8988T (cell line): ENCODE measurements around the gene SYT1.

Source experiments
- DNase-seq: peaks from one replicate; pipeline ENCODE4 v3.0.0; 2011

The SYT1 gene

GRCh38 chr12:79236920-79237319 is 372.3 kb downstream of the SYT1 start:
- no peak for DNase-seq

GRCh38 chr12:79238246-79238645 is 373.7 kb downstream of the SYT1 start:
- no peak for DNase-seq

GRCh38 chr12:79247494-79247893 is 382.9 kb downstream of the SYT1 start:
- DNase-seq: no peak

GRCh38 chr12:79250186-79250585 is 385.6 kb downstream of the SYT1 start:
- no peak for DNase-seq

GRCh38 chr12:79250960-79251755 is 386.6 kb downstream of the SYT1 start:
- no peak for DNase-seq

- DNase-seq: no peak
Measured at GRCh38 chr12:79252358-79253075, 387.9 kb downstream of the SYT1 start.

GRCh38 chr12:79255288-79255687 is 390.7 kb downstream of the SYT1 start:
- no peak for DNase-seq

GRCh38 chr12:79260923-79261322 is 396.3 kb downstream of the SYT1 start:
- no peak for DNase-seq

- DNase-seq: no peak
Measured at GRCh38 chr12:79262938-79263337, 398.4 kb downstream of the SYT1 start.

GRCh38 chr12:79266343-79267144 is 402.0 kb downstream of the SYT1 start:
- DNase-seq: no peak

- no peak for DNase-seq
Measured at GRCh38 chr12:79267580-79267979, 403.0 kb downstream of the SYT1 start.

- DNase-seq: no peak
Measured at GRCh38 chr12:79274501-79275064, 410.0 kb downstream of the SYT1 start.

GRCh38 chr12:79275631-79276030 is 411.1 kb downstream of the SYT1 start:
- no peak for DNase-seq

GRCh38 chr12:79283364-79283763 is 418.8 kb downstream of the SYT1 start:
- no peak for DNase-seq

- DNase-seq: no peak
Measured at GRCh38 chr12:79288911-79289310, 424.3 kb downstream of the SYT1 start.

- no peak for DNase-seq
Measured at GRCh38 chr12:79291711-79292110, 427.1 kb downstream of the SYT1 start.

- DNase-seq: no peak
Measured at GRCh38 chr12:79294590-79294989, 430.0 kb downstream of the SYT1 start.

GRCh38 chr12:79295572-79295971 is 431.0 kb downstream of the SYT1 start:
- no peak for DNase-seq

- no peak for DNase-seq
Measured at GRCh38 chr12:79296133-79296532, 431.6 kb downstream of the SYT1 start.

GRCh38 chr12:79296871-79297270 is 432.3 kb downstream of the SYT1 start:
- DNase-seq: no peak

GRCh38 chr12:79298506-79298905 is 433.9 kb downstream of the SYT1 start:
- DNase-seq: no peak

- no peak for DNase-seq
Measured at GRCh38 chr12:79299447-79300198, 435.0 kb downstream of the SYT1 start.

GRCh38 chr12:79300199-79300568 is 435.6 kb downstream of the SYT1 start:
- no peak for DNase-seq
